Neutrophil (primary cell): Measurements from ENCODE around the gene TMEM179.

ENCODE experiments used
- H3K27ac ChIP-seq: fragments of 200-600 bp; sonication (generic); 2 replicates; pipeline ENCODE4 v1.5.1; 2016; ENCODE audit warnings: mild to moderate bottlenecking, moderate library complexity
- H3K27me3 ChIP-seq: fragments of 200-600 bp; sonication (generic); 2 replicates; pipeline ENCODE4 v1.6.0; 2016; ENCODE audit warnings: mild to moderate bottlenecking
- H3K36me3 ChIP-seq: fragments of 200-600 bp; sonication (generic); 2 replicates; pipeline ENCODE4 v1.5.1; 2017
- H3K4me1 ChIP-seq, 2 experiments: fragments of 200-600 bp in 1 of 2; sonication (generic) in 1 of 2; 1 replicate in 1 of 2; 2 replicates in 1 of 2; pipeline versions ENCODE4 v1.5.1 to v1.6.1; 2013 to 2016; ENCODE audit warnings: low read depth in 1 of 2, low read length in 1 of 2, mild to moderate bottlenecking in 1 of 2, moderate library complexity in 1 of 2; ENCODE audit not compliant: control insufficient read depth in 1 of 2, insufficient read depth in 1 of 2
- H3K4me3 ChIP-seq, 2 experiments: fragments of 200-600 bp in 1 of 2; sonication (generic) in 1 of 2; 1 replicate in 1 of 2; 2 replicates in 1 of 2; pipeline ENCODE4 v1.5.1; 2013 to 2016; ENCODE audit warnings: low read depth in 1 of 2, low read length in 1 of 2, mild to moderate bottlenecking in 1 of 2, moderate library complexity in 1 of 2
- H3K9me3 ChIP-seq: fragments of 200-600 bp; sonication (generic); 2 replicates; pipeline ENCODE4 v1.5.1; 2016
- TF ChIP-seq, protein P1 (sequence below): fragments of 200-600 bp; sonication (generic); IDR thresholded peaks from 2 replicates; pipeline ENCODE4 v1.5.1; 2016; ENCODE audit warnings: antibody characterized with exemption

TMEM179 gene

DNA sequence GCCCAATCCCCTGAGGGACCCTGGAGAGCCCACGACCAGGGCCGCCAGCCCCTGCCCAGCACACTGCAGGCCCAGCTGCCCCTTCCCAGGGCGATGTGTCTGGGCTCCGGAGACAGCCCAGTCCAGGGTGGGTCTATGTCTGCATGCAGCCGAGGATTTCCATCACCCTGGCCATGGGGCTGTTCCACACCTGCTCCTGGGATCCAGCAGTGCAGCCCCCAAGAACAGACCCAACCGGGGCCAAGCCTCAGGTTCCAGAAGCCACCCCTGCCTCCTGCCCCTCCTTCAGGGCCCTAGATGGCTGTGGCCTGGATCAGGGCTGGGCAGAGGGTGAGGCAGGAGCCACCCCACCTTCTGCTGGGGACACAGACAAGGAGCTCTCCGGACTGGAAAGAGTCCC, 13.5 kb downstream of the TMEM179 start:
- Histone ChIP-seq H3K4me3 (no peak overlapping the region), H3K27me3 (peaks cover 4% of the 10 kb centered on the region), H3K4me1 (no peaks in the 10 kb centered on the region), H3K9me3 (no peaks in the 10 kb centered on the region), H3K27ac (no peak overlapping the region), H3K36me3 (no peaks in the 10 kb centered on the region)
- TF ChIP-seq, protein P1, sequence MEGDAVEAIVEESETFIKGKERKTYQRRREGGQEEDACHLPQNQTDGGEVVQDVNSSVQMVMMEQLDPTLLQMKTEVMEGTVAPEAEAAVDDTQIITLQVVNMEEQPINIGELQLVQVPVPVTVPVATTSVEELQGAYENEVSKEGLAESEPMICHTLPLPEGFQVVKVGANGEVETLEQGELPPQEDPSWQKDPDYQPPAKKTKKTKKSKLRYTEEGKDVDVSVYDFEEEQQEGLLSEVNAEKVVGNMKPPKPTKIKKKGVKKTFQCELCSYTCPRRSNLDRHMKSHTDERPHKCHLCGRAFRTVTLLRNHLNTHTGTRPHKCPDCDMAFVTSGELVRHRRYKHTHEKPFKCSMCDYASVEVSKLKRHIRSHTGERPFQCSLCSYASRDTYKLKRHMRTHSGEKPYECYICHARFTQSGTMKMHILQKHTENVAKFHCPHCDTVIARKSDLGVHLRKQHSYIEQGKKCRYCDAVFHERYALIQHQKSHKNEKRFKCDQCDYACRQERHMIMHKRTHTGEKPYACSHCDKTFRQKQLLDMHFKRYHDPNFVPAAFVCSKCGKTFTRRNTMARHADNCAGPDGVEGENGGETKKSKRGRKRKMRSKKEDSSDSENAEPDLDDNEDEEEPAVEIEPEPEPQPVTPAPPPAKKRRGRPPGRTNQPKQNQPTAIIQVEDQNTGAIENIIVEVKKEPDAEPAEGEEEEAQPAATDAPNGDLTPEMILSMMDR: no peak

DNA sequence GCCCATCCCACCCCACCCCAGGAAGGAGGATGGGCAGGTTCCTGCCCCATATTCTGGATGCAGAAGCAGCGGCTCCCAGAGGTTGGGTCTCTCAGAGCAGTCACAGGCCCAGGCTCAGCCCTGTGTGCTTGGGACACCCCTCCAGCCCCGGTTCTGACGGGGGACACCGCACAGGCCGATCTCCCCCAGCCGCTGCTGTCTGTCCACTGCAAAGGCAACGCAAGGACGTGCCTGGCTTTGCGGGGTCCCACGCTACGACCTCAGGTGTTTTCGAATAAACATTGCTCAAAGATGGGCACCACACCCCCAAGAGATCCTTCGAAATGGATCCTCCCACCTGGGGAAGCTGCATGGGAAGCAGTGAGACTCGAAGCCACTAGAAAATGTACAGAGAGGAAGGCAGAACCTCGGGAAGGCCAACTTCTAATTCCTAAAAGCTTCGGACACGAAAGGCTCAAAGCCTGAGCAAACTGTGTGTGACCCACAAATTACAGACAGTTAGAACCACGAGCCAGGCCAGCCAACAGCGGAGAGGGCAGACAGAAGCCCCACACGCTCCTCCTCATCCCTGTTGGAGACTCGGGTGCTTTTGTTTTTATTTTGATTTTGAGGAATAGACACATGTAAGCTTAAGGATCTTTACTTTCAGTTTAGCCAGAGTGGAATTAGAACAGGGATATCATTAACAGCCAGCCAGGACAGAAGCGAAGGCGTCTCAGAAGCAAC, 14.2 kb downstream of the TMEM179 start:
- Histone ChIP-seq H3K27ac (no peak overlapping the region), H3K4me1 (no peaks in the 10 kb centered on the region), H3K27me3 (peaks cover 4% of the 10 kb centered on the region), H3K36me3 (no peaks in the 10 kb centered on the region), H3K4me3 (no peak overlapping the region), H3K9me3 (no peaks in the 10 kb centered on the region)
- TF ChIP-seq, protein P1: no peak

DNA sequence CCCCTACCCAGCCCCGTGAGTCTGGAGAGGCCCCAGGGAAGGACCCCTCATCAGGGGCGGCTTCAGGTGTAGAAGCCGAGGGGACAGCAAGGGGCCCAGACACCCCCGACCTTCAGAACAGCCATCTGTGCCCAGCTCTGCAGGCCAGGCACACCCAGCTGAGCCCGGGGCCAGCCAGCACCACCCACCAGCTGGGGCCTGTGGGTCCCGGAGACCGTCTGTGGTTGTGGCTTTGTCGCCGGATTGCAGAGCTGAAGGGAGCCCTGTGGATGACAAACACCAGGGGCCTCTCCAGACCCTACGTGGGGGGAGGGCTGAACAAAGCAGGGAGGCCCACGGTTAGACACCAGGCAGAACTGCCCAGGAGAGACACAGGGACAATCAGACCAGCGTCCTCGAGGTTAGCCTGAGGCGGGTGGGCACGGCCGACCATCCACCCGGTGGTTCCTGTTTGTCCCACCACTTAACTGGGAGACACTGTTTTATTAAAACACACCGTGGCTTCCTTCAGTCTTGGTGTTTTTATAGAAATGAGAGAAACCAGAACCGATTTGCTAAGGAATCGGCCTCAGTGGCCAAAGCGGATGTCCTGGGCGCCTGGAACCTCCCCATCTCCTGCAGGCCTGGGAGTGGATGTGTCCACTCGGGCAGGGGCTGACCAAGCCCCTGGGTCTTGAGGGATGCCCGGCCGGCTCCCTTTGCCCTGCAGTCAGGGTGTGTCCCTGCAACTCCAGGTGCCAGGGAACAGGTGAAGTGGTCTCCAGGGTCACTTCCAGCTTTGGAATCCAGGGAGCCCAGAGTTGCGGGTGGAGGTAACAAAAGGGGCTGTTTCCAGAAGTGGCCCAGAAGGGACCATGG, 15.0 kb downstream of the TMEM179 start:
- Histone ChIP-seq H3K27me3 (peaks cover 4% of the 10 kb centered on the region), H3K9me3 (no peaks in the 10 kb centered on the region)
- TF ChIP-seq, protein P1: no peak

GRCh38 chr14:104588066-104588857, 16.3 kb downstream of the TMEM179 start:
- TF ChIP-seq, protein P1: no peak
- Histone ChIP-seq H3K4me1 (no peaks in the 10 kb centered on the region), H3K27ac (no peak overlapping the region), H3K9me3 (no peaks in the 10 kb centered on the region), H3K27me3 (peaks cover 4% of the 10 kb centered on the region), H3K36me3 (no peaks in the 10 kb centered on the region), H3K4me3 (no peak overlapping the region)

More for the DNA sequence above, 15.0 kb downstream of the TMEM179 start:
- no peaks in the 10 kb centered on the region for H3K4me1 ChIP-seq
- H3K27ac ChIP-seq: no peak overlapping the region
- H3K4me3 ChIP-seq: no peak overlapping the region
- H3K36me3 ChIP-seq: no peaks in the 10 kb centered on the region

DNA sequence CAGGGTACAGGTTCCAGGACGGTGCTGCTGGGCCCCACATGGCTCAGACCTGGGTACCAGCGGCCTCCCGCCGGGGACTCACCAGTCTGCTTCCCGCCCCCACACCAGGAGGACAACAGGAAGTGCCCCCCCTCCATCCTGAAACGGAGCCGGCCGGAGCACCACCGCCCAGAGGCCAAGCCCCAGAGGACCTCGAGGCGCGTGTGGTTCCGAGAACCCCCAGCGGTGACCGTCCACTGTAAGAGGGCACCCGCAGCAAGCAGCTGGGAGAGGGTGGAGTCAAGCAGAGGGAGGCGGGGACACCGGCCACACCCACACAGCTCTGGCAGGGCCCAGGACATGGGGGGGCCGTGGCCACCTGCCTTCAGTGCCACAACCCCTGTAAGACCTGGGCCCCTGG, 16.9 kb downstream of the TMEM179 start:
- Histone ChIP-seq H3K27me3 (peaks cover 4% of the 10 kb centered on the region), H3K4me3 (no peak overlapping the region)
- TF ChIP-seq, protein P1: no peak

More for the DNA sequence above, 16.9 kb downstream of the TMEM179 start:
- no peaks in the 10 kb centered on the region for H3K36me3 ChIP-seq
- H3K9me3 ChIP-seq: no peaks in the 10 kb centered on the region
- no peak overlapping the region for H3K27ac ChIP-seq
- no peaks in the 10 kb centered on the region for H3K4me1 ChIP-seq
